CD14-positive monocyte (primary cell): ENCODE data around the gene BLMH. TPM values are rescaled to one million over a fixed set of nuclear protein-coding genes. Genes with fewer than 3 reads are reported as not detected.

ENCODE experiments used
- DNase-seq, 3 donors: peaks; one replicate each; pipeline ENCODE4 v3.0.0-alpha.2; 2011 to 2022
- H2AFZ ChIP-seq: 2 replicates; pipeline ENCODE4 v1.6.0; 2012; ENCODE audit warnings: mild to moderate bottlenecking, low read depth, low read length, inconsistent platforms; ENCODE audit not compliant: insufficient read depth, poor library complexity, severe bottlenecking
- H3K27ac ChIP-seq, 2 donors: 1 replicate in 1 of 2; 2 replicates in 1 of 2; pipeline ENCODE4 v1.5.1; 2012 to 2013; ENCODE audit warnings: low read length in 2 of 2, control low read depth in 1 of 2, inconsistent platforms in 1 of 2, low read depth in 1 of 2, mild to moderate bottlenecking in 1 of 2
- H3K27me3 ChIP-seq, 2 donors: one replicate each; pipeline versions ENCODE4 v1.6.0 to v1.6.1; 2011 to 2013; ENCODE audit warnings: low read length in 2 of 2; ENCODE audit not compliant: control insufficient read depth in 2 of 2, insufficient read depth in 2 of 2
- H3K36me3 ChIP-seq, 2 donors: replicated peaks in 1 of 2; 1 replicate in 1 of 2; 2 replicates in 1 of 2; pipeline versions ENCODE4 v1.5.1 to v1.6.1; 2012 to 2013; ENCODE audit warnings: low read length in 2 of 2, control low read depth in 1 of 2, inconsistent platforms in 1 of 2, mild to moderate bottlenecking in 1 of 2; ENCODE audit not compliant: insufficient read depth in 2 of 2, control insufficient read depth in 1 of 2
- H3K4me1 ChIP-seq, 2 donors: 1 replicate in 1 of 2; 2 replicates in 1 of 2; pipeline versions ENCODE4 v1.5.1 to v1.6.1; 2012 to 2013; ENCODE audit warnings: low read length in 2 of 2, control low read depth in 1 of 2, inconsistent platforms in 1 of 2, mild to moderate bottlenecking in 1 of 2, moderate library complexity in 1 of 2; ENCODE audit not compliant: insufficient read depth in 2 of 2, control insufficient read depth in 1 of 2
- H3K4me2 ChIP-seq: replicated peaks from 2 replicates; pipeline ENCODE3; 2012; ENCODE audit warnings: low read length, moderate library complexity, mild to moderate bottlenecking; ENCODE audit not compliant: poor library complexity, severe bottlenecking; ENCODE audit errors: extremely low read depth
- H3K4me3 ChIP-seq, 3 experiments: fragments of 200-600 bp in 1 of 3; sonication (generic) in 1 of 3; replicated peaks in 1 of 3; 1 replicate in 2 of 3; 2 replicates in 1 of 3; pipeline ENCODE4 v1.5.1; 2011 to 2013; ENCODE audit warnings: low read length in 3 of 3, mild to moderate bottlenecking in 3 of 3, control low read depth in 2 of 3, low read depth in 2 of 3, inconsistent platforms in 1 of 3, moderate library complexity in 1 of 3
- H3K79me2 ChIP-seq: 2 replicates; pipeline ENCODE4 v1.6.0; 2012; ENCODE audit warnings: mild to moderate bottlenecking, control low read depth, inconsistent platforms, low read length, moderate library complexity; ENCODE audit not compliant: insufficient read depth
- H3K9ac ChIP-seq: 2 replicates; pipeline ENCODE4 v1.6.0; 2017; ENCODE audit warnings: low read length, mild to moderate bottlenecking; ENCODE audit not compliant: insufficient read depth, poor library complexity, severe bottlenecking
- H3K9me3 ChIP-seq, 2 donors: replicated peaks in 1 of 2; 1 replicate in 1 of 2; 2 replicates in 1 of 2; pipeline versions ENCODE4 v1.5.1 to v1.6.1; 2012 to 2013; ENCODE audit warnings: low read length in 2 of 2, control low read depth in 1 of 2; ENCODE audit not compliant: control insufficient read depth in 1 of 2, insufficient read depth in 1 of 2
- H4K20me1 ChIP-seq: 2 replicates; pipeline ENCODE4 v1.6.0; 2012; ENCODE audit warnings: mild to moderate bottlenecking, low read length, control low read depth, moderate library complexity; ENCODE audit not compliant: insufficient read depth
- H3K27ac Mint-ChIP-seq, 7 donors: one replicate each; pipeline ENCODE4 v1.8.0; 2020; ENCODE audit warnings: mild to moderate bottlenecking in 7 of 7, mixed read lengths in 7 of 7, moderate library complexity in 6 of 7, inconsistent platforms in 2 of 7
- H3K27me3 Mint-ChIP-seq, 3 donors: one replicate each; pipeline ENCODE4 v1.8.0; 2021 to 2022; ENCODE audit warnings: low read depth in 3 of 3, mild to moderate bottlenecking in 3 of 3, mixed read lengths in 3 of 3, moderate library complexity in 3 of 3, inconsistent platforms in 1 of 3
- H3K36me3 Mint-ChIP-seq, 2 donors: one replicate each; pipeline ENCODE4 v1.8.0; 2020; ENCODE audit warnings: mixed read lengths in 2 of 2, inconsistent platforms in 1 of 2, mild to moderate bottlenecking in 1 of 2
- H3K4me1 Mint-ChIP-seq: one replicate; pipeline ENCODE4 v1.8.0; 2020; ENCODE audit warnings: mild to moderate bottlenecking, mixed read lengths
- H3K4me3 Mint-ChIP-seq, 2 donors: one replicate each; pipeline ENCODE4 v1.8.0; 2020; ENCODE audit warnings: mild to moderate bottlenecking in 2 of 2, mixed read lengths in 2 of 2, moderate library complexity in 1 of 2
- H3K9me3 Mint-ChIP-seq, 7 donors: one replicate each; pipeline ENCODE4 v1.8.0; 2020 to 2022; ENCODE audit warnings: mixed read lengths in 7 of 7, mild to moderate bottlenecking in 6 of 7, moderate library complexity in 6 of 7, inconsistent platforms in 2 of 7
- WGBS: methylation state at CpG from one replicate; pipeline ENCODE4 v1.1.5; 2013; ENCODE audit warnings: missing lambda C conversion rate; ENCODE audit not compliant: insufficient coverage; 5-methylcytosine and 5-hydroxymethylcytosine counted together
- intact Hi-C, 2 donors: fragments of 100-400 bp; cut with micrococcal nuclease; formaldehyde crosslinking; loops; one replicate each; pipeline versions ENCODE4 v1.15.0 to v1.15.1; 2023
- polyA plus RNA-seq, 3 donors: library from polyadenylated mRNA; depleted of rRNA in 1 of 3; unstranded in 2 of 3; stranded (reverse) in 1 of 3; fragments of 300-500 nt in 2 of 3; fragments of >200 nt in 1 of 3; fragmentation: Illumina TruSeq in 2 of 3; gene quantifications; 1 replicate in 2 of 3; 2 replicates in 1 of 3; pipeline ENCODE4 v1.2.3, GENCODE V29; 2012 to 2021
- TF ChIP-seq, protein P1 (sequence below): fragments of 200-600 bp; IDR thresholded peaks from one replicate; pipeline ENCODE4 v1.8.0; 2022; ENCODE audit warnings: antibody characterized with exemption, mild to moderate bottlenecking

The BLMH gene
- polyA plus RNA-seq, 3 donors, result 6.6 to 10.8 (median 10.4) TPM

- Mint-ChIP-seq H3K9me3 (peaks cover 0 to 1% (median 0%) of the 10 kb centered on the region in 7 donors), H3K36me3 (no peaks in the 10 kb centered on the region), H3K27me3 (peaks cover 2 to 10% (median 3%) of the 10 kb centered on the region in 3 donors), H3K27ac (no peak overlapping the region), H3K4me1 (no peaks in the 10 kb centered on the region), H3K4me3 (no peak overlapping the region)
- Histone ChIP-seq H3K27me3 (no peaks in the 10 kb centered on the region), H3K4me2 (no peak overlapping the region), H4K20me1 (no peaks in the 10 kb centered on the region), H3K79me2 (no peaks in the 10 kb centered on the region), H3K4me1 (no peaks in the 10 kb centered on the region), H3K27ac (no peak overlapping the region), H2AFZ (no peak overlapping the region), H3K9ac (no peak overlapping the region), H3K36me3 (no peaks in the 10 kb centered on the region), H3K9me3 (no peaks in the 10 kb centered on the region), H3K4me3 (no peak overlapping the region)
- WGBS, result 94% methylated on average over 4 of the region's 9 CpGs
- intact Hi-C loops, result no loop called here
- DNase-seq, result no peak
- TF ChIP-seq, protein P1, sequence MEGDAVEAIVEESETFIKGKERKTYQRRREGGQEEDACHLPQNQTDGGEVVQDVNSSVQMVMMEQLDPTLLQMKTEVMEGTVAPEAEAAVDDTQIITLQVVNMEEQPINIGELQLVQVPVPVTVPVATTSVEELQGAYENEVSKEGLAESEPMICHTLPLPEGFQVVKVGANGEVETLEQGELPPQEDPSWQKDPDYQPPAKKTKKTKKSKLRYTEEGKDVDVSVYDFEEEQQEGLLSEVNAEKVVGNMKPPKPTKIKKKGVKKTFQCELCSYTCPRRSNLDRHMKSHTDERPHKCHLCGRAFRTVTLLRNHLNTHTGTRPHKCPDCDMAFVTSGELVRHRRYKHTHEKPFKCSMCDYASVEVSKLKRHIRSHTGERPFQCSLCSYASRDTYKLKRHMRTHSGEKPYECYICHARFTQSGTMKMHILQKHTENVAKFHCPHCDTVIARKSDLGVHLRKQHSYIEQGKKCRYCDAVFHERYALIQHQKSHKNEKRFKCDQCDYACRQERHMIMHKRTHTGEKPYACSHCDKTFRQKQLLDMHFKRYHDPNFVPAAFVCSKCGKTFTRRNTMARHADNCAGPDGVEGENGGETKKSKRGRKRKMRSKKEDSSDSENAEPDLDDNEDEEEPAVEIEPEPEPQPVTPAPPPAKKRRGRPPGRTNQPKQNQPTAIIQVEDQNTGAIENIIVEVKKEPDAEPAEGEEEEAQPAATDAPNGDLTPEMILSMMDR, result no peak
Measured at GRCh38 chr17:30218799-30219198, 72.9 kb downstream of the BLMH start.

DNA sequence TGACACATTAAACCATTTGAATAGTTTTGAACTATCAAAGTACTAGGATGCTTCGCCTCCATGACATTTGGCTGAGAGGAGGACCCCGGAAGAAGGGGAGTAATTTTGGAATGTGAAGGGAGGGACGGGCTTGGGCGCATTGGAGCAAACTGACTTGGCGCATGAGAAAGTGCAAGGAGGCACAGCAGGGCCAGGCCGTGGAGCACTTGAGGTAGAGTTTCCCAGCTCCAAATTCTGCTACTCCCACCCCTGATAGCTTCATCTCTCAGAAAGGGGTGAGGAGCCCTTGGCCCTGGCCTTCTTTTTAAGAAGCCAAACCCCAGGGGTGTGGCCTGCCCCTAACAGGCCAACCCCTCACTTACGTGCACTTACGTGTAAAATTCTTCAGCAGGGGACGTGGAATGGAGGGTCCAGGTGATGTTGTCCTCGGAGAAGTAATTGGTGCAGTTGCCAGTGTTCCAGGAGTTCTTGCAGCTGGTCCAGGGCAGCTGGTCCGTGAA is 73.9 kb downstream of the BLMH start:
- Mint-ChIP-seq H3K4me1 (no peaks in the 10 kb centered on the region), H3K9me3 (peaks cover 0 to 1% (median 0%) of the 10 kb centered on the region in 7 donors), H3K36me3 (no peaks in the 10 kb centered on the region), H3K4me3 (no peak overlapping the region), H3K27me3 (peaks cover 2 to 10% (median 3%) of the 10 kb centered on the region in 3 donors), H3K27ac (no peak overlapping the region)
- intact Hi-C loops, result no loop called here
- WGBS, result 99% methylated on average over 7 of the region's 11 CpGs
- Histone ChIP-seq H3K79me2 (no peaks in the 10 kb centered on the region), H3K9me3 (no peaks in the 10 kb centered on the region), H3K36me3 (no peaks in the 10 kb centered on the region), H3K27me3 (no peaks in the 10 kb centered on the region), H3K27ac (no peak overlapping the region), H2AFZ (no peak overlapping the region), H4K20me1 (no peaks in the 10 kb centered on the region), H3K4me1 (no peaks in the 10 kb centered on the region), H3K9ac (no peak overlapping the region), H3K4me3 (no peak overlapping the region), H3K4me2 (no peak overlapping the region)
- TF ChIP-seq, protein P1, result no peak
- DNase-seq, result no peak
